Activated CD4-positive, alpha-beta T cell treated with anti-CD3 and anti-CD28 coated beads for 36 hours (primary cell): ENCODE data around the gene DISP3. TPM values are rescaled to one million over a fixed set of nuclear protein-coding genes. Genes with fewer than 3 reads are reported as not detected.

Source experiments
- ATAC-seq: fragments of 200-7000 bp; cut with Tn5 transposase; one replicate; pipeline ENCODE4 v1.10.0; 2021; ENCODE audit warnings: mild to moderate bottlenecking, moderate library complexity
- CTCF ChIA-PET: fragments of 350-600 bp; sonication (Branson Sonifier 250); formaldehyde crosslinking; loops from one replicate; lab custom pipeline; 2021; ENCODE audit warnings: antibody characterized with exemption; lab: Charles Lee
- POLR2A ChIA-PET: fragments of 350-600 bp; sonication (Branson Sonifier 250); formaldehyde crosslinking; loops from one replicate; lab custom pipeline; 2021; ENCODE audit warnings: antibody characterized with exemption, inconsistent platforms; lab: Charles Lee
- DNase-seq: peaks from one replicate; pipeline ENCODE4 v3.0.0-alpha.2; 2020
- H3K27ac Mint-ChIP-seq: one replicate; pipeline ENCODE4 v1.8.0; 2021; ENCODE audit warnings: mixed read lengths
- H3K27me3 Mint-ChIP-seq: one replicate; pipeline ENCODE4 v1.8.0; 2021; ENCODE audit warnings: mixed read lengths
- H3K36me3 Mint-ChIP-seq: one replicate; pipeline ENCODE4 v1.8.0; 2021; ENCODE audit warnings: low read depth, mixed read lengths
- H3K4me1 Mint-ChIP-seq: one replicate; pipeline ENCODE4 v1.8.0; 2021; ENCODE audit warnings: mixed read lengths
- H3K4me3 Mint-ChIP-seq: one replicate; pipeline ENCODE4 v1.8.0; 2021; ENCODE audit warnings: mild to moderate bottlenecking, moderate library complexity, mixed read lengths
- H3K9me3 Mint-ChIP-seq: one replicate; pipeline ENCODE4 v1.8.0; 2021; ENCODE audit warnings: low read depth, mixed read lengths
- intact Hi-C, 2 experiments: fragments of 100-400 bp; cut with DNase I in 1 of 2; cut with micrococcal nuclease in 1 of 2; formaldehyde crosslinking; loops; one replicate each; pipeline versions ENCODE4 v1.14.2 to v1.15.1; 2022 to 2024; cut with DNase I, micrococcal nuclease
- total RNA-seq, 2 experiments: library from RNA; stranded (reverse); gene quantifications; one replicate each; pipeline ENCODE4 v1.2.3, GENCODE V29; 2021

DISP3 gene
- total RNA-seq, 2 experiments from 2014 or later = 0.55 to 0.58 TPM

GRCh38 chr1:11444907-11445306, 34.0 kb upstream of the DISP3 start:
- DNase-seq = no peak
- intact Hi-C loops = no loop called here

GRCh38 chr1:11447903-11448302, 31.1 kb upstream of the DISP3 start:
- H3K4me3 Mint-ChIP-seq = no peak overlapping the region

More at GRCh38 chr1:11444907-11445306, 34.0 kb upstream of the DISP3 start:
- ChIA-PET POLR2A (interaction anchor here (0.6 kb wide), 1 partner anchor 113 kb away, joined by 5 read pairs; no protein-coding TSS in a partner anchor), CTCF (interaction anchor here (1.1 kb wide), 1 partner anchor 407 kb away, joined by 3 read pairs; no protein-coding TSS in a partner anchor)
- Mint-ChIP-seq H3K27me3 (no peaks in the 10 kb centered on the region), H3K4me3 (no peak overlapping the region), H3K4me1 (no peaks in the 10 kb centered on the region), H3K27ac (no peak overlapping the region), H3K9me3 (no peaks in the 10 kb centered on the region), H3K36me3 (no peaks in the 10 kb centered on the region)
- no peak for ATAC-seq

GRCh38 chr1:11448373-11449099, 30.4 kb upstream of the DISP3 start:
- Mint-ChIP-seq H3K36me3 (no peaks in the 10 kb centered on the region), H3K4me1 (no peaks in the 10 kb centered on the region), H3K27ac (no peak overlapping the region), H3K9me3 (no peaks in the 10 kb centered on the region), H3K4me3 (no peak overlapping the region), H3K27me3 (no peaks in the 10 kb centered on the region)
- no peak for ATAC-seq
- ChIA-PET CTCF (no interaction called here), POLR2A (no interaction called here)
- intact Hi-C loops = no loop called here
- DNase-seq = no peak

More at GRCh38 chr1:11447903-11448302, 31.1 kb upstream of the DISP3 start:
- Mint-ChIP-seq H3K9me3 (no peaks in the 10 kb centered on the region), H3K4me1 (no peaks in the 10 kb centered on the region), H3K36me3 (no peaks in the 10 kb centered on the region), H3K27me3 (no peaks in the 10 kb centered on the region), H3K27ac (no peak overlapping the region)
- intact Hi-C loops = no loop called here
- ATAC-seq (no peak), DNase-seq (no peak)
- CTCF ChIA-PET = no interaction called here
- POLR2A ChIA-PET = no interaction called here

- Mint-ChIP-seq H3K27me3 (no peaks in the 10 kb centered on the region), H3K4me1 (no peaks in the 10 kb centered on the region), H3K4me3 (no peak overlapping the region), H3K9me3 (no peaks in the 10 kb centered on the region), H3K36me3 (no peaks in the 10 kb centered on the region), H3K27ac (no peak overlapping the region)
- ChIA-PET POLR2A (no interaction called here), CTCF (no interaction called here)
- DNase-seq = no peak
- intact Hi-C loops = no loop called here
- no peak for ATAC-seq
Observed at GRCh38 chr1:11449100-11449403, 29.9 kb upstream of the DISP3 start.

- Mint-ChIP-seq H3K4me3 (no peak overlapping the region), H3K27me3 (no peaks in the 10 kb centered on the region), H3K27ac (no peak overlapping the region), H3K36me3 (no peaks in the 10 kb centered on the region), H3K9me3 (no peaks in the 10 kb centered on the region), H3K4me1 (no peaks in the 10 kb centered on the region)
- ChIA-PET POLR2A (no interaction called here), CTCF (no interaction called here)
- no peak for ATAC-seq
- no peak for DNase-seq
- intact Hi-C loops = no loop called here
Observed at GRCh38 chr1:11450310-11450709, 28.6 kb upstream of the DISP3 start.

- DNase-seq (no peak), ATAC-seq (no peak)
- H3K9me3 Mint-ChIP-seq = no peaks in the 10 kb centered on the region
- ChIA-PET POLR2A (interaction anchor here (0.6 kb wide), 1 partner anchor 26 kb away, joined by 5 read pairs; no protein-coding TSS in a partner anchor), CTCF (no interaction called here)
- intact Hi-C loops = no loop called here
- H3K27me3 Mint-ChIP-seq = no peaks in the 10 kb centered on the region
- peaks cover 18% of the 10 kb centered on the region for H3K4me1 Mint-ChIP-seq
- H3K27ac Mint-ChIP-seq = no peak overlapping the region
- H3K36me3 Mint-ChIP-seq = no peaks in the 10 kb centered on the region
- no peak overlapping the region for H3K4me3 Mint-ChIP-seq
Observed at GRCh38 chr1:11453742-11454491, 25.0 kb upstream of the DISP3 start.

- H3K4me1 Mint-ChIP-seq = peaks cover 18% of the 10 kb centered on the region
- H3K27ac Mint-ChIP-seq = no peak overlapping the region
- ATAC-seq (no peak), DNase-seq (no peak)
- intact Hi-C loops = no loop called here
- ChIA-PET POLR2A (no interaction called here), CTCF (interaction anchor here (0.8 to 1.2 kb wide), 2 partner anchors 183 to 195 kb away, joined by 3 read pairs; no protein-coding TSS in a partner anchor)
- H3K36me3 Mint-ChIP-seq = no peaks in the 10 kb centered on the region
- H3K9me3 Mint-ChIP-seq = no peaks in the 10 kb centered on the region
- no peak overlapping the region for H3K4me3 Mint-ChIP-seq
- H3K27me3 Mint-ChIP-seq = no peaks in the 10 kb centered on the region
Observed at GRCh38 chr1:11455967-11456570, 22.9 kb upstream of the DISP3 start.

GRCh38 chr1:11456965-11457364, 22.0 kb upstream of the DISP3 start:
- Mint-ChIP-seq H3K9me3 (no peaks in the 10 kb centered on the region), H3K27me3 (no peaks in the 10 kb centered on the region), H3K4me1 (peaks cover 18% of the 10 kb centered on the region), H3K4me3 (no peak overlapping the region), H3K36me3 (no peaks in the 10 kb centered on the region), H3K27ac (no peak overlapping the region)
- ChIA-PET CTCF (interaction anchor here (1.2 kb wide), 1 partner anchor 196 kb away, joined by 3 read pairs; no protein-coding TSS in a partner anchor), POLR2A (no interaction called here)
- intact Hi-C loops = no loop called here
- ATAC-seq = no peak
- no peak for DNase-seq

- H3K27me3 Mint-ChIP-seq = no peaks in the 10 kb centered on the region
- no peak overlapping the region for H3K27ac Mint-ChIP-seq
- H3K4me3 Mint-ChIP-seq = no peak overlapping the region
- peaks cover 18% of the 10 kb centered on the region for H3K4me1 Mint-ChIP-seq
- ATAC-seq (no peak), DNase-seq (no peak)
- H3K9me3 Mint-ChIP-seq = no peaks in the 10 kb centered on the region
- POLR2A ChIA-PET = interaction anchor here (0.5 to 1.2 kb wide), 2 partner anchors 11 to 430 kb away, joined by 3 read pairs; no protein-coding TSS in a partner anchor
- H3K36me3 Mint-ChIP-seq = no peaks in the 10 kb centered on the region
- CTCF ChIA-PET = interaction anchor here (0.5 kb wide), 1 partner anchor 1951 kb away, joined by 3 read pairs; no protein-coding TSS in a partner anchor
- intact Hi-C loops = no loop called here
Observed at GRCh38 chr1:11458811-11459275, 20.1 kb upstream of the DISP3 start.

- Mint-ChIP-seq H3K36me3 (no peaks in the 10 kb centered on the region), H3K9me3 (no peaks in the 10 kb centered on the region), H3K4me3 (no peak overlapping the region), H3K4me1 (peaks cover 12% of the 10 kb centered on the region), H3K27me3 (no peaks in the 10 kb centered on the region), H3K27ac (no peak overlapping the region)
- ChIA-PET CTCF (interaction anchor here (0.7 kb wide), 1 partner anchor 75 kb away, joined by 3 read pairs; no protein-coding TSS in a partner anchor), POLR2A (no interaction called here)
- no peak for DNase-seq
- intact Hi-C loops = no loop called here
- no peak for ATAC-seq
Observed at GRCh38 chr1:11461531-11462137, 17.3 kb upstream of the DISP3 start.

- no peak overlapping the region for H3K4me3 Mint-ChIP-seq
- ATAC-seq (no peak), DNase-seq (no peak)
- POLR2A ChIA-PET = no interaction called here
- peaks cover 4% of the 10 kb centered on the region for H3K4me1 Mint-ChIP-seq
- intact Hi-C loops = no loop called here
- H3K27me3 Mint-ChIP-seq = no peaks in the 10 kb centered on the region
- CTCF ChIA-PET = no interaction called here
- no peak overlapping the region for H3K27ac Mint-ChIP-seq
- no peaks in the 10 kb centered on the region for H3K9me3 Mint-ChIP-seq
- H3K36me3 Mint-ChIP-seq = no peaks in the 10 kb centered on the region
Observed at GRCh38 chr1:11462224-11462923, 16.6 kb upstream of the DISP3 start.
